ENCODE data around the gene KLRF2.
"Not testable (repeated sequence)": the region's sequence is repeated elsewhere in the genome, so short reads cannot be mapped to it uniquely, and the experiment has no call there.

Gene KLRF2

GRCh38 chr12:9881246-9881645, at the start of gene KLRF2:
TSS of gene KLRF2 (plus strand) at chr12:9881489. CDS start at chr12:9881596, 107 bp downstream.
- DNase-seq, result no peak

GRCh38 chr12:9831720-9832119, 49.6 kb upstream of the KLRF2 start:
- no peak for DNase-seq

GRCh38 chr12:9843407-9843806, 37.9 kb upstream of the KLRF2 start:
- DNase-seq, result no peak

- DNase-seq, result no peak
Observed at GRCh38 chr12:9848899-9849298, 32.4 kb upstream of the KLRF2 start.

- no peak for DNase-seq
Observed at GRCh38 chr12:9851050-9851449, 30.2 kb upstream of the KLRF2 start.

GRCh38 chr12:9851927-9852326, 29.4 kb upstream of the KLRF2 start:
- DNase-seq, result no peak

GRCh38 chr12:9856151-9856550, 25.1 kb upstream of the KLRF2 start:
- no peak for DNase-seq

- DNase-seq, result no peak
Observed at GRCh38 chr12:9856894-9857293, 24.4 kb upstream of the KLRF2 start.

GRCh38 chr12:9858135-9858534, 23.2 kb upstream of the KLRF2 start:
- DNase-seq, result no peak

- no peak for DNase-seq
Observed at GRCh38 chr12:9864913-9865675, 16.2 kb upstream of the KLRF2 start.

- DNase-seq, result no peak
Observed at GRCh38 chr12:9866860-9867269, 14.4 kb upstream of the KLRF2 start.

- no peak for DNase-seq
Observed at GRCh38 chr12:9867531-9867930, 13.8 kb upstream of the KLRF2 start.

- DNase-seq, result no peak
Observed at GRCh38 chr12:9868311-9868801, 12.9 kb upstream of the KLRF2 start.

GRCh38 chr12:9868951-9869306, 12.4 kb upstream of the KLRF2 start:
- DNase-seq, result no peak

GRCh38 chr12:9869307-9870161, 11.8 kb upstream of the KLRF2 start, which contains the start of gene CLEC2B:
TSS of gene CLEC2B (minus strand) at chr12:9869354.
- DNase-seq, result no peak

GRCh38 chr12:9870286-9870866, 10.9 kb upstream of the KLRF2 start:
- DNase-seq, result no peak

- no peak for DNase-seq
Observed at GRCh38 chr12:9872162-9872561, 9.1 kb upstream of the KLRF2 start.

GRCh38 chr12:9872742-9873141, 8.5 kb upstream of the KLRF2 start:
- DNase-seq, result no peak

GRCh38 chr12:9876120-9876519, 5.2 kb upstream of the KLRF2 start:
- not testable (repeated sequence) for DNase-seq

- DNase-seq, result no peak
Observed at GRCh38 chr12:9880532-9881078, 684 bp upstream of the KLRF2 start.

GRCh38 chr12:9881988-9882387, 699 bp downstream of the KLRF2 start:
- no peak for DNase-seq

GRCh38 chr12:9883175-9883574, 1.9 kb downstream of the KLRF2 start:
- no peak for DNase-seq

GRCh38 chr12:9888665-9889273, 7.5 kb downstream of the KLRF2 start:
- DNase-seq, result no peak
